HFF-Myc (cell line): Measurements from ENCODE around the gene ACP3.

ENCODE experiments used
- DNase-seq: peaks from one replicate; pipeline ENCODE4 v3.0.0-alpha.2; 2011; ENCODE audit warnings: low read depth; ENCODE audit errors: extremely low read depth
- H3K4me3 ChIP-seq: replicated peaks from 2 replicates; pipeline ENCODE4 v1.5.1; 2011; ENCODE audit warnings: low read depth, mild to moderate bottlenecking, control low read depth, low read length
- TF ChIP-seq, protein P1 (sequence below): IDR thresholded peaks from 2 replicates; pipeline ENCODE4 v1.5.1; 2012; ENCODE audit warnings: mild to moderate bottlenecking, low read depth, low read length, control low read depth; ENCODE audit errors: missing control alignments

The ACP3 gene

DNA sequence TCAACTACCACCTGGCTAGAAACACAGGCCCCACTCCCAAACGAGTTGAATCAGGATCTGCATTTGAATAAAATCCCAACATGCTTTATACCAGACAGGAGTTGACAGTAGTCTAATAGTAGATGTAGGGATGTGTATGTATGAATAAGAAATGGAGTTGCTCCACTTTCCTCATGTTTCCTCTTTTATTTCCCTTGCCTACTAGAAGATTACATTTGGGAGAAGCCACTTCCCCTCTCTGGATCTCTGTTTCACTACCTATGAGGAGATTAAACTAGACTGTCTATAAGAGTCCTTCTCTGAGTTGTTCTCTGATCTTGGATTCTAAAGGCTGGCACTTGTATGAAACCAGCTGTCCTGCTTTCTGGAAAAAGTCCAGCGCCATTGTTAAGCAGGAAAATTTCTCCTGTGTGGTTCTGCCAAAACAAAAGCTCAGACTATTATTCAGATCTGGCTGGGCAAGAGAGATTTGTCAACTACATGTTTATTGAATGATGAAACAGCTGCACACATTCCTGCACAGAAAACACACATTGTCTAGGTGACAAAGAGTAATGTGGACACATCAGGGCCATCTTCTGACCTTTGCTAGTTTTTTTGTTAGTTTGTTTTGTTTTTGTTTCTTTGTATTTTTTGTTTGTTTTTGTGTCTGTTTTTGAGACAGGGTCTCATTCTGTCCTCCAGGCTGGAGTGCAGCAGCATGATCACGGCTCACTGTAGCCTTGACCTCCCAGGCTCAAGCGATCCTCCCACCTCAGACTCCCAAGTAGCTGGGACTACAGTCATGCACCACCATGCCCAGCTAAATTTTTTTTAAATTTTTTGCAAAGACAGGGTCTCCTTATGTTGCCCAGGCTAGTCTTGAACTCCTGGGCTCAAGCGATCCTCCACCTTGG lies 29.9 kb downstream of the ACP3 start:
- TF ChIP-seq, protein P1, sequence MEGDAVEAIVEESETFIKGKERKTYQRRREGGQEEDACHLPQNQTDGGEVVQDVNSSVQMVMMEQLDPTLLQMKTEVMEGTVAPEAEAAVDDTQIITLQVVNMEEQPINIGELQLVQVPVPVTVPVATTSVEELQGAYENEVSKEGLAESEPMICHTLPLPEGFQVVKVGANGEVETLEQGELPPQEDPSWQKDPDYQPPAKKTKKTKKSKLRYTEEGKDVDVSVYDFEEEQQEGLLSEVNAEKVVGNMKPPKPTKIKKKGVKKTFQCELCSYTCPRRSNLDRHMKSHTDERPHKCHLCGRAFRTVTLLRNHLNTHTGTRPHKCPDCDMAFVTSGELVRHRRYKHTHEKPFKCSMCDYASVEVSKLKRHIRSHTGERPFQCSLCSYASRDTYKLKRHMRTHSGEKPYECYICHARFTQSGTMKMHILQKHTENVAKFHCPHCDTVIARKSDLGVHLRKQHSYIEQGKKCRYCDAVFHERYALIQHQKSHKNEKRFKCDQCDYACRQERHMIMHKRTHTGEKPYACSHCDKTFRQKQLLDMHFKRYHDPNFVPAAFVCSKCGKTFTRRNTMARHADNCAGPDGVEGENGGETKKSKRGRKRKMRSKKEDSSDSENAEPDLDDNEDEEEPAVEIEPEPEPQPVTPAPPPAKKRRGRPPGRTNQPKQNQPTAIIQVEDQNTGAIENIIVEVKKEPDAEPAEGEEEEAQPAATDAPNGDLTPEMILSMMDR: no peak
- no peak overlapping the region for H3K4me3 ChIP-seq
- no peak for DNase-seq

DNA sequence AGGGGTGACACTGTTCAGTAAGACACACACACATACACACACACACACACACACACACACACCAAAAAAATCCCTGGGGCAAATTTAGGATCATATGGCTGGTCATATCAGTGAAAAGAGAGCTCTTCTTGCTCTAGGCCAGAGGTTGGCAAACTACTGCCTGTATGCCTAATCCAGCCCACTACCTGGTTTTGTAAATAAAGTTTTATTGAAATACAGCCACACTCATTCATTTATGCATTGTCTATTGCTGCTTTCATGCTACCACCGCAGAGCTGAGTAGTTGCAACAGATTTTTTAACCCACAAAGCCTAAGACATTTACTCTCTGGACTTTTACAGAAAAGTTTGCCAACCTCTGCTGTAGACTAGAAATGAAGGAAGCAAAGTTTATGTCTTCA lies 30.6 kb downstream of the ACP3 start:
- DNase-seq: no peak
- TF ChIP-seq, protein P1: no peak
- H3K4me3 ChIP-seq: no peak overlapping the region

DNA sequence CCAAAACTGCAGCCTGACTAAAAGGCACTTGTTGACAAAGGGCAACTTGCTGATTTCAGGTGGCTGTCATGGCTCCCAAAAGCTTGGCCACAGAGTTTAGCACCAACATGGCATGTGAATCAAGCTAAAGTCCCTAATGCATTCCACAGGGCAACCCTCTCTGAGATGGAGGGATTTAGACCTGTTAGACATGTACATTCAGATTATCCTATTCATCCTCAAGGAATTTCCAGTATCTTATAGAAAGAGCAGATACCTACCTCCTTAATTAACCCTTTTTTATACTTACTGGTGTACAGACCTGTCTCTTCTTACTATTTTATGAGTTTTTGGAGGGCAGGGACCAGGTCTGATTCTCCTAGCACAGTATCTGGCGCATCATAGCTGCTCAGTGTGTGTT lies 31.3 kb downstream of the ACP3 start:
- TF ChIP-seq, protein P1: no peak
- H3K4me3 ChIP-seq: no peak overlapping the region
- no peak for DNase-seq

DNA sequence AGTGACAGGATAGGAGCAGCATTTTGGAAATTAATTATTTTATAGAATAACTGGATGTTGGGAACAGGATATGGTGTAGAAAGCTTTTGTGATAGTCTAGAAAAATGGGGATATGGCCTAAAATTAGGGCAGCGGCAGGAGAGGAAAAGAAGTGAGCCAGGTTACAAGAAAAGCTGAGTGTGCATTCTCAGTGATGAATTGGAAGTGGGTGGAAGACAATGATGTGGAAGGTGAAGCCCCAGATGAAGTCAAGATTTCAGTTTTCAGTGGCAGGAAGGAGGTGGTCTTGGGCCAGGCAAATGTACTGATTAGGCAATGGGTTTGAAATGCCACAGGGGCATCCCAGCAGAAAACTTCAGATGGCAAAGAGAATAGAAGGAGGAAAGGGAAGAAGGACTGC lies 33.6 kb downstream of the ACP3 start:
- TF ChIP-seq, protein P1: no peak
- no peak overlapping the region for H3K4me3 ChIP-seq

DNA sequence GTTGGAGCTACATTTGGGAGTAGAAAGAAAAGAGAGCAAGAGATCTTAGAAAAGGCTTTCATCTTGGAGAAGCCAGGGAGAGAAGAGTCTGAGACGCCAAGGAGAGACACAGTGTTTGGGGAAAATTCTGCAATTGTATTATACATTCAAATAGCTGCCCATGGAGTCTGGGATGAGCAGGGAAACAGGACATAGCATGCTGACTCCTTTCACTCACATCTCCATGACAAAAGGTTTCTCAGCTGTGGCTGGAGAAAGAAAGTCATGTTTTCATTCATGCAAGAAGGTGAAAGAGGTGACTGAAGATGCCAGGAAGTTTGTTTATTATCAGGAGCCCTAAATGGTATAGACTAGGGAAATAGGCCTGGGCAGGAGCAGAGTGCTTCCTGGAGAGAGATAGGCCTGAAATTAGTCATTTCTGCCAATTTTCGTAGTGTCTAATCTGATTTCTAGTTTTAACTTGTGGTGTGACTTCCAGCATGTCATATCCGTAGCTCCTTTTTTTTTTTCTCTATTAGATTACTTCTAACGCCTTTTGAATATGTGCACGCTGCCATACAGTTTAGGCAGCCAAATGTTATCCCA lies 34.1 kb downstream of the ACP3 start:
- TF ChIP-seq, protein P1: no peak
- no peak for DNase-seq
- no peak overlapping the region for H3K4me3 ChIP-seq

More for the DNA sequence above, 33.6 kb downstream of the ACP3 start:
- DNase-seq: no peak

DNA sequence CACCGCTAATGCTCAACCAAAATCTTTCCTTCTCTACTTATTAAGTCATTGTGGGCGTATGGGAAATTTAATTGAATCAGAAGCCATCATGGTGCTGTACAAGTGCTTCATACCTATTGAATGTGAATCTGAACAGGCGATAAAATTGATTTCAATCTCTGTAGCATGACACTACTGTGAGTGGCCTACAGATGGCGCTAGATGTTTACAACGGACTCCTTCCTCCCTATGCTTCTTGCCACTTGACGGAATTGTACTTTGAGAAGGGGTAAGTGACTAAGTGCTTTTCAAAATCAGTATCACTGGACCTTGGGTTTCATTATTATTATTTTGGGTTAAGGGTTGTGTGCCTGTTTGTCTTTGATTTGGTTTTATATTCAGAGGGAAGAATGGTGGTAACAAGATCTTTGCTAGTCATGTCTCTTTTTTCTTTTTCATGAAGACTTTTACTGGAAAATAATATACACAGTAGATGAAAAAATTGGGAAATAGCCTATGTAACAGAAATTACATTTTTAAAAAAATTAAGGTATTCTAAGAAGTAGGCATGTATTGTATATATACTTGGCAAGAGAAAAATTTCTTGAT lies 35.4 kb downstream of the ACP3 start:
- no peak overlapping the region for H3K4me3 ChIP-seq
- TF ChIP-seq, protein P1: peak; percentile 88
- DNase-seq: peak; percentile 65
